Endothelial cell of umbilical vein (primary cell): ENCODE data around the gene PNKP. TPM values are rescaled to one million over a fixed set of nuclear protein-coding genes. Genes with fewer than 3 reads are reported as not detected.

Experiments used
- BruUV-seq: library from RNA; stranded (reverse); fragments of 400-500 nt; replicated peaks from 2 replicates; lab custom pipeline; 2021; lab: Mats Ljungman, UMichigan
- CTCF ChIA-PET: fragments of 300-600, 350-600 bp; sonication (Branson Sonifier 250); formaldehyde crosslinking; loops from one replicate; lab custom pipeline; 2021; ENCODE audit warnings: antibody characterized with exemption, inconsistent platforms; lab: Charles Lee
- POLR2A ChIA-PET: fragments of 300-600, 350-600 bp; sonication (Branson Sonifier 250); formaldehyde crosslinking; loops from one replicate; lab custom pipeline; 2021; ENCODE audit warnings: antibody characterized with exemption, inconsistent platforms; lab: Charles Lee
- DNase-seq: peaks from one replicate; pipeline ENCODE4 v3.0.0-alpha.2; 2011; ENCODE audit warnings: low read depth, low spot score
- FAIRE-seq: peaks from 2 replicates; lab custom pipeline; 2011; peaks lifted over from hg19 to GRCh38; lab: Jason Lieb, UNC
- H2AFZ ChIP-seq: 2 replicates; pipeline ENCODE4 v1.6.0; 2012; ENCODE audit warnings: low read depth, low read length, control low read depth, inconsistent platforms
- H3K27ac ChIP-seq: 2 replicates; pipeline ENCODE4 v1.5.1; 2011; ENCODE audit warnings: low read depth, mild to moderate bottlenecking, control low read depth, low read length, moderate library complexity; ENCODE audit not compliant: insufficient read depth
- H3K27me3 ChIP-seq, 2 experiments: 2 replicates each; pipeline versions ENCODE4 v1.6.0 to v1.6.1; 2011; ENCODE audit warnings: low read length in 2 of 2, mixed read lengths in 1 of 2; ENCODE audit not compliant: control insufficient read depth in 2 of 2, insufficient read depth in 2 of 2
- H3K36me3 ChIP-seq, 2 experiments: 2 replicates in 1 of 2; 3 replicates in 1 of 2; pipeline ENCODE4 v1.5.1; 2011; ENCODE audit warnings: low read length in 2 of 2, mild to moderate bottlenecking in 1 of 2, moderate library complexity in 1 of 2; ENCODE audit not compliant: control insufficient read depth in 2 of 2, insufficient read depth in 2 of 2; ENCODE audit errors: extremely low read depth in 1 of 2
- H3K4me1 ChIP-seq: 3 replicates; pipeline ENCODE4 v1.5.1; 2011; ENCODE audit warnings: mild to moderate bottlenecking, low read length; ENCODE audit not compliant: control insufficient read depth, insufficient read depth; ENCODE audit errors: extremely low read depth
- H3K4me2 ChIP-seq: 2 replicates; pipeline ENCODE4 v1.6.1; 2011; ENCODE audit warnings: low read length, control low read depth, mixed read lengths; ENCODE audit not compliant: insufficient read depth
- H3K4me3 ChIP-seq, 3 experiments: fragments of 200-600 bp in 1 of 3; sonication (generic), shearing (Covaris generic) in 1 of 3; replicated peaks in 1 of 3; 2 replicates each; pipeline ENCODE4 v1.5.1; 2011 to 2016; ENCODE audit warnings: control low read depth in 3 of 3, low read length in 3 of 3, mild to moderate bottlenecking in 2 of 3, inconsistent platforms in 1 of 3, low read depth in 1 of 3, moderate library complexity in 1 of 3; ENCODE audit not compliant: insufficient read depth in 1 of 3
- H3K79me2 ChIP-seq: 2 replicates; pipeline ENCODE4 v1.6.0; 2012; ENCODE audit warnings: low read length, inconsistent platforms; ENCODE audit not compliant: control insufficient read depth, insufficient read depth
- H3K9ac ChIP-seq: replicated peaks from 2 replicates; pipeline ENCODE3; 2011; ENCODE audit warnings: low read length, control low read depth; ENCODE audit not compliant: insufficient read depth; ENCODE audit errors: extremely low read depth
- H3K9me1 ChIP-seq: replicated peaks from 3 replicates; pipeline ENCODE4 v1.6.0; 2011; ENCODE audit warnings: mild to moderate bottlenecking, low read length; ENCODE audit not compliant: control insufficient read depth, insufficient read depth; ENCODE audit errors: extremely low read depth
- H3K9me3 ChIP-seq: replicated peaks from 2 replicates; pipeline ENCODE4 v1.5.1; 2012; ENCODE audit warnings: low read length, inconsistent platforms; ENCODE audit not compliant: control insufficient read depth, insufficient read depth
- H4K20me1 ChIP-seq: replicated peaks from 2 replicates; pipeline ENCODE3; 2011; ENCODE audit warnings: mild to moderate bottlenecking, low read length; ENCODE audit not compliant: control insufficient read depth, insufficient read depth; ENCODE audit errors: extremely low read depth
- CTCF ChIP-seq, 2 donors: IDR thresholded peaks; 1 replicate in 1 of 2; 2 replicates in 1 of 2; pipeline ENCODE4 v1.5.1; 2011; ENCODE audit warnings: low read length in 2 of 2, mild to moderate bottlenecking in 2 of 2, moderate library complexity in 2 of 2, control low read depth in 1 of 2, inconsistent platforms in 1 of 2, low read depth in 1 of 2; ENCODE audit not compliant: insufficient read depth in 1 of 2; ENCODE audit errors: extremely low read depth in 1 of 2
- EZH2 ChIP-seq: IDR thresholded peaks from 2 replicates; pipeline ENCODE4 v1.6.1; 2012; ENCODE audit warnings: borderline replicate concordance, low read depth, mild to moderate bottlenecking, moderate library complexity, low read length, inconsistent platforms; ENCODE audit not compliant: severe bottlenecking
- FOS ChIP-seq: IDR thresholded peaks from 2 replicates; pipeline ENCODE4 v1.6.1; 2011; ENCODE audit warnings: mild to moderate bottlenecking, low read length, moderate library complexity, borderline replicate concordance; ENCODE audit not compliant: insufficient read depth
- GATA2 ChIP-seq: IDR thresholded peaks from 2 replicates; pipeline ENCODE4 v1.7.0; 2011; ENCODE audit warnings: low read depth, mild to moderate bottlenecking, moderate library complexity, mixed read lengths, low read length; ENCODE audit not compliant: insufficient read length, insufficient read depth
- JUN ChIP-seq: IDR thresholded peaks from 2 replicates; pipeline ENCODE4 v1.6.1; 2011; ENCODE audit warnings: borderline replicate concordance, low read depth; ENCODE audit not compliant: insufficient read length, insufficient read depth
- MAX ChIP-seq: IDR thresholded peaks from 2 replicates; pipeline ENCODE4 v1.6.1; 2011; ENCODE audit not compliant: insufficient read depth, insufficient read length
- MYC ChIP-seq: IDR thresholded peaks from one replicate; pipeline ENCODE4 v1.6.1; 2011; ENCODE audit warnings: mild to moderate bottlenecking, low read depth, low read length
- POLR2AphosphoS5 ChIP-seq: IDR thresholded peaks from 2 replicates; pipeline ENCODE4 v1.6.1; 2012; ENCODE audit warnings: low read depth, mild to moderate bottlenecking, control low read depth, low read length, moderate library complexity; ENCODE audit not compliant: insufficient read depth
- dilution Hi-C: fragments of 300-500 bp; cut with MboI; formaldehyde crosslinking; loops from one replicate; pipeline ENCODE4 v1.15.0; 2019; ENCODE audit warnings: low sequenced_read_pairs; ENCODE audit not compliant: extremely low pct_ligation_motif_present
- intact Hi-C: fragments of 100-400 bp; cut with micrococcal nuclease; formaldehyde crosslinking; loops from one replicate; pipeline ENCODE4 v1.10.0; 2022
- polyA plus RNA-seq, 4 experiments: library from polyadenylated mRNA; depleted of rRNA in 3 of 4; stranded (reverse) in 3 of 4; unstranded in 1 of 4; fragments of >200 nt; gene quantifications; 2 replicates each; pipeline versions ENCODE4 v1.2.1 to v1.2.3, GENCODE V29; 2011 to 2012; ENCODE audit warnings: missing spikeins in 1 of 4
- total RNA-seq: library from RNA; stranded (reverse); gene quantifications from 2 replicates; pipeline ENCODE4 v1.2.3, GENCODE V29; 2021

The PNKP gene
- total and polyA plus RNA-seq, 2 donors (not counting 3 experiments of a cell fraction or from before 2014, with no cell fraction given): 39.4 to 112 TPM

GRCh38 chr19:49812452-49812996, 54.9 kb downstream of the PNKP start:
- no peaks in the 10 kb centered on the region for H4K20me1 ChIP-seq
- peak; percentile 15 for FAIRE-seq
- CTCF ChIA-PET: interaction anchor here (0.8 to 2.0 kb wide), 4 partner anchors 38 to 136 kb away, joined by 3 to 15 read pairs (median 4); partner anchors contain the start of genes PRMT1 and PTOV1
- DNase-seq: no peak
- H3K9ac ChIP-seq: peak overlapping the region; percentile 95
- dilution Hi-C loops (no loop called here), intact Hi-C loops (loop anchor here (2.0 kb wide), 1 partner anchor 64 kb away; the partner anchor contains the start of genes AKT1S1 and TBC1D17)
- TSS peak; percentile 35 for BruUV-seq
- H3K9me3 ChIP-seq: no peaks in the 10 kb centered on the region
- H3K36me3 ChIP-seq: no peaks in the 10 kb centered on the region
- H3K79me2 ChIP-seq: no peaks in the 10 kb centered on the region
- peak overlapping the region; percentile 80 for H3K4me2 ChIP-seq
- POLR2A ChIA-PET: no interaction called here
- H2AFZ ChIP-seq: peak overlapping the region; percentile 73
- no peaks in the 10 kb centered on the region for H3K9me1 ChIP-seq
- peak overlapping the region; percentile 57 to 88 (median 59) for H3K4me3 ChIP-seq
- peaks cover 23% of the 10 kb centered on the region for H3K4me1 ChIP-seq
- TF ChIP-seq EZH2: no peak
- no peak for TF ChIP-seq CTCF (IDR thresholded peaks at IDR 0.05; ENCODE audit: extremely low read depth in 1 of 2, insufficient read depth in 1 of 2, low read depth in 1 of 2, low read length in 2 of 2)
- no peak for TF ChIP-seq FOS
- no peak for TF ChIP-seq GATA2
- no peak for TF ChIP-seq POLR2AphosphoS5
- no peak for TF ChIP-seq MAX
- TF ChIP-seq JUN: no peak
- TF ChIP-seq MYC: no peak
- no peaks in the 10 kb centered on the region for H3K27me3 ChIP-seq
- H3K27ac ChIP-seq: peak overlapping the region; percentile 93
